ENCODE results near the gene DAB2IP. TPM values are rescaled to one million over a fixed set of nuclear protein-coding genes. Genes with fewer than 3 reads are reported as not detected.

The DAB2IP gene
- total and polyA plus RNA-seq, 2 experiments from 2014 or later = 8.9 to 42.8 TPM

DNA sequence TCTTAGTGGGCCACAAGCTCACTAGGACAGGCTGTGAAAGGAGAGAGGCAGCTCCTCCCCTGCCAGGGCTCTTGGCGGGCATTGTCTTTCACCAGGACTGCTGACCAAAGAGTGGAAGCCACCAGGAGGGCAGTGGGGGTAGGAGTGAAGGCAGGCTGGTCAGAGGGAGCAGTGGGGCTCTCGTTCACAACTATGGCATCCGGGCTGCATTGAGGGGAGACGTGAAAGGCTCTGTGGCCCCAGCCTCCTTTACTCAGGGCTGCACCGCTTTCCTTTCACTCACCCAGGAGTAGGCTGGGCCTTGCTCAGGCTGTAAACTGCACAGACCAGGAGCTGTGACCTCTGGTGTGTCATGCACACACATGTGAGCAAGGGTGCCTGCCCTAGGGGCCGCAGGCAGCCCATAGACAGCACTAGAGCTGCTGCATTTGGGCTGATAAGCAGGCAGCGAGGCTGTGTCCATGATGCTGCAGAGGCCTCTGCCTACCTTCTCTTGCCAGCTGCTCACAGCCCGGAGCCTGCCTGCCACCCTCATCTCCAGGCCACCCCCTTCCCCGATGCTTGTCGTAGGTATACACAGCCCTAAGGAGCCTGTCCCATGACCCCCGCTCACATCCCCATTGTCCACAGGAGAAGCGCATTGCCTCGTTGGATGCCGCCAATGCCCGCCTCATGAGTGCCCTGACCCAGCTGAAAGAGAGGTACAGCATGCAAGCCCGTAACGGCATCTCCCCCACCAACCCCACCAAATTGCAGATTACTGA lies 130.4 kb downstream of the DAB2IP start:
- peaks cover 20% of the 10 kb centered on the region for H3K4me1 ChIP-seq (ENCODE audit: insufficient read depth)
- H3K9me2 ChIP-seq (ENCODE audit: insufficient read depth) = no peaks in the 10 kb centered on the region
- peak overlapping the region; percentile 20; the same call in 1 of the 2 replicates for H3K27ac Mint-ChIP-seq
- H3K4me1 Mint-ChIP-seq = peaks cover 31% of the 10 kb centered on the region
- H3K27me3 ChIP-seq (ENCODE audit: insufficient read depth) = no peaks in the 10 kb centered on the region
- ATAC-seq (no peak), DNase-seq (ENCODE audit: low spot score) (no peak)
- TF ChIP-seq EZH2 (IDR thresholded peaks at IDR 0.05; ENCODE audit: low read depth, unreplicated experiment) (no peak), ZNF114 (CRISPR knock-in tag; IDR thresholded peaks at IDR 0.05) (no peak), NANOG (IDR thresholded peaks at IDR 0.05; ENCODE audit: borderline replicate concordance) (no peak), REST (IDR thresholded peaks at IDR 0.05; ENCODE audit: unreplicated experiment) (no peak), ZNF331 (CRISPR knock-in tag; IDR thresholded peaks at IDR 0.05; ENCODE audit: low read depth) (no peak), STAT1 (IDR thresholded peaks at IDR 0.05; ENCODE audit: unreplicated experiment) (no peak), POLR2AphosphoS5 (IDR thresholded peaks at IDR 0.05; ENCODE audit: low read depth) (no peak), ZNF462 (CRISPR knock-in tag; IDR thresholded peaks at IDR 0.05) (no peak), EZH2phosphoT487 (IDR thresholded peaks at IDR 0.05; ENCODE audit: unreplicated experiment) (no peak), CREB1 (CRISPR knock-in tag; IDR thresholded peaks at IDR 0.05; ENCODE audit: low read depth) (no peak), JUNB (IDR thresholded peaks at IDR 0.05; ENCODE audit: unreplicated experiment) (no peak), CTCF (conservative IDR thresholded peaks at IDR 0.05; ENCODE audit: low read depth in 2 of 2) (no peak)
- TF ChIP-seq, protein P1, sequence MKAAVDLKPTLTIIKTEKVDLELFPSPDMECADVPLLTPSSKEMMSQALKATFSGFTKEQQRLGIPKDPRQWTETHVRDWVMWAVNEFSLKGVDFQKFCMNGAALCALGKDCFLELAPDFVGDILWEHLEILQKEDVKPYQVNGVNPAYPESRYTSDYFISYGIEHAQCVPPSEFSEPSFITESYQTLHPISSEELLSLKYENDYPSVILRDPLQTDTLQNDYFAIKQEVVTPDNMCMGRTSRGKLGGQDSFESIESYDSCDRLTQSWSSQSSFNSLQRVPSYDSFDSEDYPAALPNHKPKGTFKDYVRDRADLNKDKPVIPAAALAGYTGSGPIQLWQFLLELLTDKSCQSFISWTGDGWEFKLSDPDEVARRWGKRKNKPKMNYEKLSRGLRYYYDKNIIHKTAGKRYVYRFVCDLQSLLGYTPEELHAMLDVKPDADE (IDR thresholded peaks at IDR 0.05) = no peak
- peaks cover 10% of the 10 kb centered on the region for H3K27me3 Mint-ChIP-seq (ENCODE audit: insufficient read depth, low read depth, poor library complexity)
- H4K20me1 ChIP-seq (replicated peaks; ENCODE audit: insufficient read depth) = no peaks in the 10 kb centered on the region; the same call in none of the 2 replicates
- H3F3A ChIP-seq (replicated peaks; ENCODE audit: low read depth) = no peaks in the 10 kb centered on the region
- no peaks in the 10 kb centered on the region; the same call in 1 of the 2 replicates for H3K36me3 ChIP-seq (ENCODE audit: insufficient read depth)
- H2AFZ ChIP-seq = no peak overlapping the region
- H3K27ac ChIP-seq (ENCODE audit: low read depth) = no peak overlapping the region
- no peak overlapping the region for H3K4me3 ChIP-seq
- no peak overlapping the region for H3K4me3 Mint-ChIP-seq
- peaks cover 36% of the 10 kb centered on the region for H3K36me3 Mint-ChIP-seq (ENCODE audit: low read depth)
- no peaks in the 10 kb centered on the region for H3K9me3 Mint-ChIP-seq
- H3K79me2 ChIP-seq (replicated peaks; ENCODE audit: insufficient read depth) = peaks cover 5% of the 10 kb centered on the region; the same call in 1 of the 2 replicates
- H3K4me2 ChIP-seq = no peak overlapping the region

All from GM23338 (cell line).